Brain microvascular endothelial cell (primary cell): Measurements from ENCODE around the gene ACAT1.
"Not testable (repeated sequence)": the region's sequence is repeated elsewhere in the genome, so short reads cannot be mapped to it uniquely, and the experiment has no call there.

Experiments used
- DNase-seq: peaks from one replicate; pipeline ENCODE4 v3.0.0-alpha.2; 2020
- H3K27ac ChIP-seq: fragments of 250-450 bp; sonication (Bioruptor Pico); 2 replicates; pipeline ENCODE4 v1.5.1; 2020; ENCODE audit warnings: mild to moderate bottlenecking, moderate library complexity
- H3K27me3 ChIP-seq: fragments of 250-450 bp; sonication (Bioruptor Pico); replicated peaks from 2 replicates; pipeline ENCODE4 v1.5.1; 2020; ENCODE audit warnings: mild to moderate bottlenecking
- H3K36me3 ChIP-seq: fragments of 250-450 bp; sonication (Bioruptor Pico); replicated peaks from 2 replicates; pipeline ENCODE4 v1.5.1; 2020; ENCODE audit warnings: mild to moderate bottlenecking
- H3K4me3 ChIP-seq: 2 replicates; pipeline ENCODE4 v1.5.1; 2011; ENCODE audit warnings: low read depth, mild to moderate bottlenecking, control low read depth, low read length, moderate library complexity
- CTCF ChIP-seq: IDR thresholded peaks from 2 replicates; pipeline ENCODE4 v1.5.1; 2011; ENCODE audit warnings: low read depth, mild to moderate bottlenecking, moderate library complexity, low read length, control low read depth, inconsistent platforms; ENCODE audit errors: missing control alignments
- in situ Hi-C: cut with HindIII; loops from 2 replicates; pipeline ENCODE4 v1.10.0; 2017; ENCODE audit warnings: low sequenced_read_pairs, low pct_ligation_motif_present

Gene ACAT1

DNA sequence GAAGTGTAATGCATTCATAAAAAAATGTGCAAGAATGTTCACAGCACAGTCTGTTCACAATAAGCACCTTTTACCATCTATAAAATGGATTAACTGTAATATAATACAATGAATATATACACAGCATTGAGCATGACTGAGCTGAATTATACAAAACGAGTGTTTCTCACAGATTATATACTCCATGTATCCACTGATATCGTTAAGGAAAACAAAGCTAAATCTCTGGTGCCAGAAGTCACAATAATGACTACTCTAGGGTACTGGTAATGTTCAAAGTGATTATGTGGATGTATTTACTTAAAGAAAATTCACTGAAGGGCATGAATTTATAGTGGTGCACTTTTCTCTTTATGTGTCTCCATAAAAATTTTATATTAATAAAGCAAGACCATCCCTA lies 33.2 kb downstream of the ACAT1 start:
- Histone ChIP-seq H3K27me3 (no peaks in the 10 kb centered on the region), H3K4me3 (no peak overlapping the region), H3K36me3 (peaks cover 31% of the 10 kb centered on the region), H3K27ac (no peak overlapping the region)
- in situ Hi-C loops = no loop called here
- no peak for DNase-seq
- TF ChIP-seq CTCF = no peak

- no peak overlapping the region for H3K4me3 ChIP-seq
- peaks cover 32% of the 10 kb centered on the region for H3K36me3 ChIP-seq
- TF ChIP-seq CTCF = no peak
- no peak overlapping the region for H3K27ac ChIP-seq
- H3K27me3 ChIP-seq = no peaks in the 10 kb centered on the region
- DNase-seq = no peak
- in situ Hi-C loops = no loop called here
These were observed 39.7 kb downstream of the ACAT1 start for GRCh38 chr11:108160970-108161566.

GRCh38 chr11:108162878-108163277 lies 41.5 kb downstream of the ACAT1 start:
- in situ Hi-C loops, H3K27me3 ChIP-seq, H3K4me3 ChIP-seq, DNase-seq, H3K27ac ChIP-seq: not testable (repeated sequence)
- H3K36me3 ChIP-seq = peaks cover 36% of the 10 kb centered on the region

DNA sequence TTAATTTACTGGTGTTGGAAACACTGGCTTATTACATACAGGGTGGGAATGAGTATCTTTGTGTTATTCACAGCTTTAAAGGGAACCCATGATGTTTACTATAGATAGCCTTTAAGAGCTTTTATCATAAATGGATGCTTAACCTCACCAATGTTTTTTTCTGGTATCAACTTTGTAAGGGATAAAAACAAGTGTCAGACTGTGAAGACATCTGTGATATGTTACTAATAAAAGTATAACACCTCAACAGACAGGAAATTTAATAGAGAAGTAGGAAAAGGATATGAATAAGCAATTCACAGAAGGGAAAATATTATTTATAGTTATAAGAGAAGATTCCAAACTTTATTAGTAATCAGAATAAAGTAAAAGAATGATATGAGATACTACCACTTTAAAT lies 46.3 kb downstream of the ACAT1 start:
- H3K27ac ChIP-seq = no peak overlapping the region
- H3K4me3 ChIP-seq = no peak overlapping the region
- no peak for DNase-seq
- H3K36me3 ChIP-seq = peaks cover 25% of the 10 kb centered on the region
- H3K27me3 ChIP-seq = no peaks in the 10 kb centered on the region
- no peak for TF ChIP-seq CTCF
- in situ Hi-C loops = no loop called here

- Histone ChIP-seq H3K27me3 (no peaks in the 10 kb centered on the region), H3K27ac (no peak overlapping the region), H3K36me3 (peaks cover 20% of the 10 kb centered on the region), H3K4me3 (no peak overlapping the region)
- no peak for TF ChIP-seq CTCF
- DNase-seq = no peak
- in situ Hi-C loops = no loop called here
These were observed 48.8 kb downstream of the ACAT1 start for GRCh38 chr11:108170184-108170583.

GRCh38 chr11:108177570-108177969 lies 56.2 kb downstream of the ACAT1 start:
- H3K4me3 ChIP-seq = no peak overlapping the region
- no peak for TF ChIP-seq CTCF
- H3K27ac ChIP-seq = no peak overlapping the region
- H3K27me3 ChIP-seq = no peaks in the 10 kb centered on the region
- DNase-seq = no peak
- in situ Hi-C loops = no loop called here
- peaks cover 8% of the 10 kb centered on the region for H3K36me3 ChIP-seq
